GM12878 (cell line): ENCODE results near the gene ADORA2B. TPM values are rescaled to one million over a fixed set of nuclear protein-coding genes. Genes with fewer than 3 reads are reported as not detected.

ENCODE experiments used
- ATAC-seq: fragments of 200-7000 bp; cut with Tn5 transposase; 3 replicates; pipeline ENCODE4 v1.9.1; 2020; ENCODE audit warnings: mild to moderate bottlenecking, moderate library complexity
- BruUV-seq: library from RNA; stranded (reverse); fragments of 400-500 nt; replicated peaks from 2 replicates; lab custom pipeline; 2021; lab: Mats Ljungman, UMichigan
- CTCF ChIA-PET: fragments of 300-600 bp; sonication (Branson Sonifier 250); formaldehyde crosslinking; extraction: SDS; loops from one replicate; lab custom pipeline; 2021; ENCODE audit warnings: inconsistent platforms; lab: Yijun Ruan, JAX
- POLR2A ChIA-PET: fragments of 350-600 bp; formaldehyde crosslinking; extraction: SDS; loops from one replicate; lab custom pipeline; 2021; ENCODE audit warnings: inconsistent platforms; lab: Charles Lee
- RAD21 ChIA-PET: fragments of 300-600 bp; sonication (Branson Sonifier 250); formaldehyde crosslinking; loops from one replicate; lab custom pipeline; 2023; ENCODE audit warnings: antibody characterized with exemption; ENCODE audit not compliant: unreplicated experiment; lab: Charles Lee
- SMC1A ChIA-PET: fragments of 300-600 bp; sonication (Branson Sonifier 250); formaldehyde crosslinking; loops from one replicate; lab custom pipeline; 2023; ENCODE audit not compliant: unreplicated experiment, uncharacterized antibody; lab: Charles Lee
- DNase-seq: peaks from one replicate; pipeline ENCODE4 v3.0.0-alpha.2; 2011; ENCODE audit warnings: low read depth, low spot score
- FAIRE-seq: peaks from 3 replicates; lab custom pipeline; 2011; peaks lifted over from hg19 to GRCh38; lab: Jason Lieb, UNC
- H2AFZ ChIP-seq: 2 replicates; pipeline ENCODE4 v1.6.0; 2011; ENCODE audit warnings: low read depth, low read length, control low read depth; ENCODE audit not compliant: control insufficient read depth
- H3K27ac ChIP-seq: 2 replicates; pipeline ENCODE4 v1.5.1; 2011; ENCODE audit warnings: control low read depth; ENCODE audit not compliant: control insufficient read depth, insufficient read depth
- H3K27me3 ChIP-seq, 2 experiments: replicated peaks in 1 of 2; 2 replicates each; pipeline versions ENCODE4 v1.6.0 to v1.6.1; 2011; ENCODE audit warnings: low read length in 1 of 2; ENCODE audit not compliant: control insufficient read depth in 2 of 2, insufficient read depth in 2 of 2
- H3K36me3 ChIP-seq, 2 experiments: 2 replicates each; pipeline ENCODE4 v1.5.1; 2011; ENCODE audit warnings: low read length in 1 of 2; ENCODE audit not compliant: control insufficient read depth in 2 of 2, insufficient read depth in 2 of 2
- H3K4me1 ChIP-seq: 2 replicates; pipeline ENCODE4 v1.6.1; 2011; ENCODE audit warnings: mild to moderate bottlenecking, low read length, moderate library complexity, mixed read lengths; ENCODE audit not compliant: control insufficient read depth, insufficient read depth
- H3K4me2 ChIP-seq: 2 replicates; pipeline ENCODE4 v1.6.0; 2011; ENCODE audit warnings: control low read depth; ENCODE audit not compliant: control insufficient read depth, insufficient read depth
- H3K4me3 ChIP-seq: fragments of 200-600 bp; sonication (generic); 2 replicates; pipeline ENCODE4 v1.5.1; 2016
- H3K79me2 ChIP-seq: 2 replicates; pipeline ENCODE4 v1.6.0; 2011; ENCODE audit warnings: low read length; ENCODE audit not compliant: control insufficient read depth, insufficient read depth
- H3K9ac ChIP-seq: 2 replicates; pipeline ENCODE4 v1.8.0; 2011; ENCODE audit warnings: low read length, control low read depth, mixed read lengths; ENCODE audit not compliant: control insufficient read depth, insufficient read depth
- H3K9me3 ChIP-seq: replicated peaks from 3 replicates; pipeline ENCODE4 v1.5.1; 2011; ENCODE audit warnings: mild to moderate bottlenecking, low read length; ENCODE audit not compliant: control insufficient read depth, insufficient read depth
- H4K20me1 ChIP-seq: 2 replicates; pipeline ENCODE4 v1.6.0; 2011; ENCODE audit not compliant: control insufficient read depth, insufficient read depth
- BACH1 ChIP-seq: fragments of 450-650 bp; IDR thresholded peaks from 2 replicates; pipeline ENCODE4 v1.6.1; 2017; ENCODE audit warnings: mild to moderate bottlenecking, borderline replicate concordance
- EGR1 ChIP-seq, 2 experiments: IDR thresholded peaks; 1 replicate in 1 of 2; 2 replicates in 1 of 2; pipeline ENCODE4 v1.6.1; 2011 to 2012; ENCODE audit warnings: low read depth in 2 of 2, low read length in 2 of 2, borderline replicate concordance in 1 of 2, mild to moderate bottlenecking in 1 of 2, moderate library complexity in 1 of 2
- JUND ChIP-seq: IDR thresholded peaks from 2 replicates; pipeline ENCODE4 v1.6.1; 2012; ENCODE audit warnings: low read depth, mild to moderate bottlenecking, low read length, improper control_type of control experiment, moderate library complexity
- MYB ChIP-seq: fragments of 150-350 bp; IDR thresholded peaks from 2 replicates; pipeline ENCODE4 v1.6.1; 2014; ENCODE audit warnings: mild to moderate bottlenecking, low read depth, low read length, borderline replicate concordance
- NR2C1 ChIP-seq: fragments of 450-650 bp; IDR thresholded peaks from 2 replicates; pipeline ENCODE4 v1.6.1; 2017; ENCODE audit warnings: antibody characterized with exemption, mild to moderate bottlenecking, moderate library complexity
- RELA ChIP-seq: fragments of 450-650 bp; IDR thresholded peaks from 2 replicates; pipeline ENCODE4 v1.8.0; 2014; ENCODE audit warnings: borderline replicate concordance; ENCODE audit not compliant: partially characterized antibody
- SMARCA5 ChIP-seq: fragments of 450-650 bp; IDR thresholded peaks from 2 replicates; pipeline ENCODE4 v1.6.1; 2017; ENCODE audit warnings: mild to moderate bottlenecking
- ZNF384 ChIP-seq: IDR thresholded peaks from 2 replicates; pipeline ENCODE4 v1.6.1; 2012; ENCODE audit warnings: low read depth, mild to moderate bottlenecking, low read length, improper control_type of control experiment, borderline replicate concordance
- in situ Hi-C: fragments of 300-500 bp; cut with MboI; formaldehyde crosslinking; loops from 9 replicates; pipeline ENCODE4 v1.14.3; 2018; ENCODE audit warnings: mixed read lengths
- intact Hi-C: fragments of 100-400 bp; cut with micrococcal nuclease; formaldehyde crosslinking; loops from one replicate; pipeline ENCODE4 v1.14.2; 2022; ENCODE audit not compliant: unreplicated experiment
- polyA plus RNA-seq, 11 experiments: library from polyadenylated mRNA; depleted of rRNA in 4 of 11; unstranded in 6 of 11; stranded (reverse) in 5 of 11; fragments of >200 nt; fragmentation: Nextera tagmentation in 4 of 11; fragmentation: Illumina TruSeq in 1 of 11; extraction: Ambion mirVana in 4 of 11; extraction: Trizol in 1 of 11; gene quantifications; 1 replicate in 1 of 11; 2 replicates in 10 of 11; pipeline versions ENCODE4 v1.2.1 to v1.2.3, GENCODE V29; 2011 to 2016; ENCODE audit warnings: inconsistent platforms in 2 of 11, missing spikeins in 2 of 11, low read depth in 1 of 11
- total RNA-seq, 4 experiments: library from RNA; depleted of rRNA in 3 of 4; stranded (reverse); fragments of >200 nt in 3 of 4; fragmentation: Illumina TruSeq in 1 of 4; extraction: Trizol in 1 of 4; gene quantifications; 2 replicates each; pipeline versions ENCODE4 v1.2.1 to v1.2.3, GENCODE V29; 2013 to 2021
- TF ChIP-seq, protein P1 (sequence below): fragments of 450-650 bp; IDR thresholded peaks from 2 replicates; pipeline ENCODE4 v1.6.1; 2017; ENCODE audit warnings: antibody characterized with exemption, mild to moderate bottlenecking, moderate library complexity

Gene ADORA2B
- total and polyA plus RNA-seq, 10 of the 15 experiments (the other 5 are each of a cell fraction or from before 2014, with no cell fraction given), result 0.05 to 0.42 (median 0.17) TPM

DNA sequence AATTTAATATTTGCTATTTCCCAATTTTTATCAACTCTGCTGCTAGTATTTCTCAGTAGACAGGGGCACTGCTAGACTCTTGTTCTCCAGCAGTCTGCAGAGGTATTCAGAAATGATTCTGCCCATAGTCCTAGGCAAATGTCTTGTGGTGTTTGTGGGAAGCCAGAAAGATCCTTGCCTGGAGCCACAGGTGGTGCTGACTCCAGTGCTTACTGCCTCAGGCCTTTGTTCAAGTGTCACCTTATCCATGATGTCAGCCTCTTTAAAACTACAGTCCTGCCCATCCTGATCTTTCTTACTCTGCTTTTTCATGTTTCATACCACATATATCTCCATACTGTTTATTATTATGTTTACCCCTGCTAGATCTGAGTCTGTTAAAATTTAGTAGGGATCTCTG, 28.1 kb downstream of the ADORA2B start:
- CTCF ChIA-PET, result no interaction called here
- no peak for DNase-seq
- no peak for FAIRE-seq
- no peaks in the 10 kb centered on the region for H4K20me1 ChIP-seq
- H3K79me2 ChIP-seq, result no peaks in the 10 kb centered on the region
- no peak overlapping the region for H3K27ac ChIP-seq
- RAD21 ChIA-PET, result no interaction called here
- intact Hi-C loops, result no loop called here
- peaks cover 0 to 4% of the 10 kb centered on the region in 2 experiments; a peak in 1 of 4 replicates for H3K27me3 ChIP-seq
- TF ChIP-seq SMARCA5 (no peak), NR2C1 (no peak), BACH1 (no peak), MYB (no peak), JUND (no peak), ZNF384 (no peak), RELA (no peak), EGR1 (IDR thresholded peaks at IDR 0.05; ENCODE audit: borderline replicate concordance in 1 of 2, low read depth in 2 of 2, low read length in 2 of 2) (no peak)
- TF ChIP-seq, protein P1, sequence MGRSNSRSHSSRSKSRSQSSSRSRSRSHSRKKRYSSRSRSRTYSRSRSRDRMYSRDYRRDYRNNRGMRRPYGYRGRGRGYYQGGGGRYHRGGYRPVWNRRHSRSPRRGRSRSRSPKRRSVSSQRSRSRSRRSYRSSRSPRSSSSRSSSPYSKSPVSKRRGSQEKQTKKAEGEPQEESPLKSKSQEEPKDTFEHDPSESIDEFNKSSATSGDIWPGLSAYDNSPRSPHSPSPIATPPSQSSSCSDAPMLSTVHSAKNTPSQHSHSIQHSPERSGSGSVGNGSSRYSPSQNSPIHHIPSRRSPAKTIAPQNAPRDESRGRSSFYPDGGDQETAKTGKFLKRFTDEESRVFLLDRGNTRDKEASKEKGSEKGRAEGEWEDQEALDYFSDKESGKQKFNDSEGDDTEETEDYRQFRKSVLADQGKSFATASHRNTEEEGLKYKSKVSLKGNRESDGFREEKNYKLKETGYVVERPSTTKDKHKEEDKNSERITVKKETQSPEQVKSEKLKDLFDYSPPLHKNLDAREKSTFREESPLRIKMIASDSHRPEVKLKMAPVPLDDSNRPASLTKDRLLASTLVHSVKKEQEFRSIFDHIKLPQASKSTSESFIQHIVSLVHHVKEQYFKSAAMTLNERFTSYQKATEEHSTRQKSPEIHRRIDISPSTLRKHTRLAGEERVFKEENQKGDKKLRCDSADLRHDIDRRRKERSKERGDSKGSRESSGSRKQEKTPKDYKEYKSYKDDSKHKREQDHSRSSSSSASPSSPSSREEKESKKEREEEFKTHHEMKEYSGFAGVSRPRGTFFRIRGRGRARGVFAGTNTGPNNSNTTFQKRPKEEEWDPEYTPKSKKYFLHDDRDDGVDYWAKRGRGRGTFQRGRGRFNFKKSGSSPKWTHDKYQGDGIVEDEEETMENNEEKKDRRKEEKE, result no peak
- in situ Hi-C loops, result no loop called here
- no peak overlapping the region for H3K4me2 ChIP-seq
- H2AFZ ChIP-seq, result no peak overlapping the region
- SMC1A ChIA-PET, result interaction anchor here (1.5 kb wide), 1 partner anchor 14 kb away, joined by 4 read pairs; no protein-coding TSS in a partner anchor
- ATAC-seq, result no peak
- no TSS peak for BruUV-seq
- no peak overlapping the region for H3K4me3 ChIP-seq
- H3K9me3 ChIP-seq, result no peaks in the 10 kb centered on the region
- POLR2A ChIA-PET, result no interaction called here
- H3K9ac ChIP-seq, result no peak overlapping the region
- H3K36me3 ChIP-seq, result no peaks in the 10 kb centered on the region
- H3K4me1 ChIP-seq, result no peaks in the 10 kb centered on the region
